Activated CD4-positive, alpha-beta T cell treated with anti-CD3 and anti-CD28 coated beads, Interleukin-2, amount 10 ng/mL, durations not matched to agents 24 days and 14 days (primary cell): ENCODE data around the gene TRABD. TPM values are rescaled to one million over a fixed set of nuclear protein-coding genes. Genes with fewer than 3 reads are reported as not detected.
A peak's percentile ranks its signal among the peaks of the same experiment; 100 is the strongest.
"Not testable (repeated sequence)": the region's sequence is repeated elsewhere in the genome, so short reads cannot be mapped to it uniquely, and the experiment has no call there.

Experiments
- DNase-seq: peaks from one replicate; pipeline ENCODE4 v3.0.0; 2022
- H3K27ac Mint-ChIP-seq: one replicate; pipeline ENCODE4 v1.8.0; 2022; ENCODE audit warnings: mild to moderate bottlenecking, mixed read lengths
- H3K27me3 Mint-ChIP-seq: one replicate; pipeline ENCODE4 v1.8.0; 2022; ENCODE audit warnings: mixed read lengths
- H3K36me3 Mint-ChIP-seq: one replicate; pipeline ENCODE4 v1.8.0; 2022; ENCODE audit warnings: low read depth, mild to moderate bottlenecking, mixed read lengths
- H3K4me1 Mint-ChIP-seq: one replicate; pipeline ENCODE4 v1.8.0; 2021; ENCODE audit warnings: mixed read lengths
- H3K4me3 Mint-ChIP-seq: one replicate; pipeline ENCODE4 v1.8.0; 2022; ENCODE audit warnings: mild to moderate bottlenecking, moderate library complexity, mixed read lengths
- H3K9me3 Mint-ChIP-seq: one replicate; pipeline ENCODE4 v1.8.0; 2021; ENCODE audit warnings: mixed read lengths
- intact Hi-C: fragments of 100-400 bp; cut with micrococcal nuclease; formaldehyde crosslinking; loops from one replicate; pipeline ENCODE4 v1.15.1; 2023
- total RNA-seq: library from RNA; stranded (reverse); gene quantifications from 2 replicates; pipeline ENCODE4 v1.2.3, GENCODE V29; 2022

TRABD gene
- total RNA-seq: 94.4 and 97.4 TPM in 2 replicates

- no peaks in the 10 kb centered on the region for H3K9me3 Mint-ChIP-seq
- H3K36me3 Mint-ChIP-seq: peaks cover 5% of the 10 kb centered on the region
- H3K4me3 Mint-ChIP-seq: peak within 1 kb of the TSS; percentile 96
- peak within 1 kb of the TSS; percentile 92 for H3K27ac Mint-ChIP-seq
- DNase-seq: peak; percentile 96
- intact Hi-C loops: loop anchor here (1.0 to 5.0 kb wide), 2 partner anchors 15 to 248 kb away; no protein-coding TSS in a partner anchor
- H3K4me1 Mint-ChIP-seq: peaks cover 19% of the 10 kb centered on the region
- peaks cover 2% of the 10 kb centered on the region for H3K27me3 Mint-ChIP-seq
These were observed at the start of gene TRABD for GRCh38 chr22:50185375-50186087. Gene TRABD, plus strand, starts transcription at chr22:50185913. Its CDS starts 7,148 bp downstream, at chr22:50193061.

- H3K9me3 Mint-ChIP-seq: no peaks in the 10 kb centered on the region
- peaks cover 3% of the 10 kb centered on the region for H3K4me1 Mint-ChIP-seq
- H3K36me3 Mint-ChIP-seq: no peaks in the 10 kb centered on the region
- no peak for DNase-seq
- intact Hi-C loops: no loop called here
- H3K4me3 Mint-ChIP-seq: no peak overlapping the region
- H3K27ac Mint-ChIP-seq: no peak overlapping the region
- H3K27me3 Mint-ChIP-seq: peaks cover 32% of the 10 kb centered on the region
These were observed 49.1 kb upstream of the TRABD start for GRCh38 chr22:50136581-50137015.

GRCh38 chr22:50137277-50137676 is 48.4 kb upstream of the TRABD start:
- H3K9me3 Mint-ChIP-seq, H3K36me3 Mint-ChIP-seq, intact Hi-C loops, DNase-seq, H3K27ac Mint-ChIP-seq, H3K4me3 Mint-ChIP-seq, H3K4me1 Mint-ChIP-seq: not testable (repeated sequence)
- H3K27me3 Mint-ChIP-seq: peaks cover 33% of the 10 kb centered on the region

GRCh38 chr22:50138041-50138440 is 47.7 kb upstream of the TRABD start:
- DNase-seq: no peak
- intact Hi-C loops: no loop called here
- Mint-ChIP-seq H3K9me3 (no peaks in the 10 kb centered on the region), H3K4me1 (peaks cover 3% of the 10 kb centered on the region), H3K27me3 (peaks cover 36% of the 10 kb centered on the region), H3K36me3 (no peaks in the 10 kb centered on the region), H3K27ac (no peak overlapping the region), H3K4me3 (no peak overlapping the region)

- H3K4me1 Mint-ChIP-seq: peaks cover 3% of the 10 kb centered on the region
- no peaks in the 10 kb centered on the region for H3K36me3 Mint-ChIP-seq
- intact Hi-C loops: no loop called here
- no peaks in the 10 kb centered on the region for H3K9me3 Mint-ChIP-seq
- H3K4me3 Mint-ChIP-seq: no peak overlapping the region
- H3K27ac Mint-ChIP-seq: no peak overlapping the region
- peaks cover 38% of the 10 kb centered on the region for H3K27me3 Mint-ChIP-seq
- no peak for DNase-seq
These were observed 46.7 kb upstream of the TRABD start for GRCh38 chr22:50138988-50139387.

- intact Hi-C loops: no loop called here
- Mint-ChIP-seq H3K36me3 (no peaks in the 10 kb centered on the region), H3K27me3 (peaks cover 34% of the 10 kb centered on the region), H3K9me3 (no peaks in the 10 kb centered on the region), H3K4me3 (no peak overlapping the region), H3K27ac (no peak overlapping the region), H3K4me1 (peaks cover 3% of the 10 kb centered on the region)
- no peak for DNase-seq
These were observed 45.8 kb upstream of the TRABD start for GRCh38 chr22:50139843-50140415.

GRCh38 chr22:50140615-50141014 is 45.1 kb upstream of the TRABD start:
- Mint-ChIP-seq H3K27ac (no peak overlapping the region), H3K36me3 (no peaks in the 10 kb centered on the region), H3K27me3 (peaks cover 34% of the 10 kb centered on the region), H3K4me1 (peaks cover 3% of the 10 kb centered on the region), H3K9me3 (no peaks in the 10 kb centered on the region), H3K4me3 (no peak overlapping the region)
- DNase-seq: no peak
- intact Hi-C loops: no loop called here

- H3K36me3 Mint-ChIP-seq: no peaks in the 10 kb centered on the region
- no peak overlapping the region for H3K27ac Mint-ChIP-seq
- peaks cover 28% of the 10 kb centered on the region for H3K27me3 Mint-ChIP-seq
- H3K4me1 Mint-ChIP-seq: peaks cover 3% of the 10 kb centered on the region
- H3K9me3 Mint-ChIP-seq: no peaks in the 10 kb centered on the region
- intact Hi-C loops: no loop called here
- DNase-seq: no peak
- no peak overlapping the region for H3K4me3 Mint-ChIP-seq
These were observed 44.3 kb upstream of the TRABD start for GRCh38 chr22:50141462-50141861.

- no peak overlapping the region for H3K4me3 Mint-ChIP-seq
- H3K4me1 Mint-ChIP-seq: peaks cover 3% of the 10 kb centered on the region
- intact Hi-C loops: no loop called here
- H3K9me3 Mint-ChIP-seq: no peaks in the 10 kb centered on the region
- no peak for DNase-seq
- no peaks in the 10 kb centered on the region for H3K36me3 Mint-ChIP-seq
- H3K27ac Mint-ChIP-seq: no peak overlapping the region
- H3K27me3 Mint-ChIP-seq: peaks cover 26% of the 10 kb centered on the region
These were observed 43.8 kb upstream of the TRABD start for GRCh38 chr22:50141891-50142363.

- Mint-ChIP-seq H3K36me3 (no peaks in the 10 kb centered on the region), H3K4me3 (no peak overlapping the region), H3K4me1 (peaks cover 3% of the 10 kb centered on the region), H3K9me3 (no peaks in the 10 kb centered on the region), H3K27ac (no peak overlapping the region), H3K27me3 (peaks cover 21% of the 10 kb centered on the region)
- intact Hi-C loops: no loop called here
- no peak for DNase-seq
These were observed 42.6 kb upstream of the TRABD start for GRCh38 chr22:50143096-50143495.

- intact Hi-C loops: no loop called here
- Mint-ChIP-seq H3K36me3 (no peaks in the 10 kb centered on the region), H3K4me1 (peaks cover 3% of the 10 kb centered on the region), H3K27me3 (peaks cover 18% of the 10 kb centered on the region), H3K4me3 (no peak overlapping the region), H3K27ac (no peak overlapping the region), H3K9me3 (no peaks in the 10 kb centered on the region)
- DNase-seq: no peak
These were observed 41.6 kb upstream of the TRABD start for GRCh38 chr22:50144005-50144614.

- no peaks in the 10 kb centered on the region for H3K36me3 Mint-ChIP-seq
- H3K4me1 Mint-ChIP-seq: peaks cover 2% of the 10 kb centered on the region
- intact Hi-C loops: loop anchor here (5.0 kb wide), 1 partner anchor 214 kb away; no protein-coding TSS in a partner anchor
- no peak overlapping the region for H3K4me3 Mint-ChIP-seq
- no peak for DNase-seq
- no peak overlapping the region for H3K27ac Mint-ChIP-seq
- no peaks in the 10 kb centered on the region for H3K9me3 Mint-ChIP-seq
- H3K27me3 Mint-ChIP-seq: peaks cover 13% of the 10 kb centered on the region
These were observed 39.8 kb upstream of the TRABD start for GRCh38 chr22:50145721-50146438.

GRCh38 chr22:50146439-50147238 is 39.1 kb upstream of the TRABD start:
- Mint-ChIP-seq H3K27me3 (peaks cover 13% of the 10 kb centered on the region), H3K4me3 (no peak overlapping the region), H3K36me3 (no peaks in the 10 kb centered on the region), H3K27ac (no peak overlapping the region), H3K4me1 (peaks cover 2% of the 10 kb centered on the region), H3K9me3 (no peaks in the 10 kb centered on the region)
- intact Hi-C loops: loop anchor here (5.0 kb wide), 1 partner anchor 214 kb away; no protein-coding TSS in a partner anchor
- DNase-seq: no peak
